Hematopoietic multipotent progenitor cell treated with erythropoietin and hydrocortisone succinate and interleukin-3 and kit ligand, for 6 days (in vitro differentiated cells): ENCODE data around the gene ERBB4.

Experiments used
- DNase-seq: peaks from one replicate; pipeline ENCODE4 v3.0.0-alpha.2; 2015

ERBB4 gene

DNA sequence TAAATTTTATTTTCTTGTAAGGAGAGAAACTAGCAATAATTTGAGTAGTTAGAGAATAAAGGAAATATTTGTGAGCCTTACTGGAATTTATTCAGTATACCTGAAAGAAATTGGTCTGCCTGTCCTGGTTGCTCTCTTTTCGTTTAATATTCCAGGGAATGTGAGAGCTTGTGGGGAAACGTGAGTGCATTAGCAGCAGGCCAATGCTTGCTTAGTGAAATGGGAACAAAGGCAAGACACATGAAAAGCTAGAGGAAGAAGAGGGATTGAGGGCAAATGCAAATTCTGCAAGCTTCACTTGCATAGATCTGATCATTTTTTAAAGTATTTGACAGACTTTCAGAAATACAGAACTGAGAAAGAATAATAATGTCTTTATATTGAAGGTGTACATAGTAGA lies 111.0 kb downstream of the ERBB4 start:
- DNase-seq, result no peak

DNA sequence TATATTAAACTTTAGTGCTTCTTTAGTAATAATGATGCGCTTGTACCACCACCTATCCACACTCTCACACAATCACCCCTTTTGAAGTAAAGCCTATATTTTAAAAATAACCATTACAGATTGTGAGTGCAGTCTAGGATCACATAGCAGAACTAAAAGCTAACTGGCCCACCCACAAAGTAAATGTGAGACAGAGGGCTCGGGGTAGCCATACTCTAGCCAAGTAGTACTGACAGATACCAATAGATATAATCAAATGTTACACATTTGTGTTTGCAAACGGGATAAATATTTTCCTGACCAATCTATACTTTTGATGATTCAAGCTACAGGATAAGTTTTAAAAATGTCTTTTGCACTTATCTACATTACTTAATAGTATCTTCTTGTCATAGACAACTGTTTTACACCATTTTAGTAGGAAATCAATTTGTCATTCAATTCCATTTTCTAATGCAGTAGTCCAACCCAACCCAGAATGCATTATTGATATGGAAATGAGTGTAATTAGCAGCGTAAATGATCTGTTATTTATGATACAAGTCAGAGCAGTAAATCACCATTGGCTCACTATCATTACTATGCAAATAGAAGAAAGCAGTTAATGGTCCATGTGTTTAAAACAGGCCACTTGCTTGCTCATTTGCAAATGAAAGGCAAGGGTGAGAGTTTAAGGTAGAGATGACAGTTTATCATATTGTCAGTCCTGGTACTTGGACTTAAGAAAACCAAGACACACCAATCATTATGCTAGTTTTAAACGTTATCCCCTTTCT lies 111.8 kb downstream of the ERBB4 start:
- DNase-seq, result no peak

DNA sequence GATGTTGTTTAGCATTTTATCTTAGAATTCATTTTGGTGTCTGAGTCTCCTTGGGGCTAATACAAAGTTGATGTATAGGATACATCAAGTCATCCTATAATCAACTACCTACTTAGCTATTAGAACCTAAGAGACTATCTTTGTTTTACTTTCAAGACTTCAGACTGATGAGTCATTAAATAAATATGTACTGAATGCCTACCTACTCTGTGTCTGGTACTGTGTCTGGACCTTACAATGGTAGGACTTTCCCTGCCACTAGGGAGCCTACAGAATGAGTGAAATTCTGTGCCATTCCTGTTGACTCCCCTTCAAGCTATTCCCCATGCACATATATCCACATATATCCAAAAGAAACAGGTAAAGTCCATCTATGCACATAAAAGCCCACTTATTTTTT lies 114.5 kb downstream of the ERBB4 start:
- no peak for DNase-seq

DNA sequence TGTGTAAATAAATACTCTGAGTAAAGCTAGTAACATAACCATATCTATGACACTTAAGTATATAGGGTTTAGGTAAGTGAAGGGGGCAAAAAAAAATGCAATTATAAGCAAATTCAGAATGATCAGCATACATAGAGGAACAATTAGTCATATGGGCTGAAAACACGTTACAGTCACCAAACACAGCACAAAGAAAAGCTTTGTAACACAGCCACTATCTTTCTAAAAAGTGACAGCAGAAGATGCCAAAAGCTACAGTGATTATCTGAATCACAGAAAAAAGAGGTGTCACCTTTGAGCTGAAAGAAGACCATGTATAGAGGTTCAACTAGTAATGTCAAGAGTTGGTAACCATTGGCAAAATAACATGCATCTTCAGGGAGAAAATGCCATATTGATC lies 115.5 kb downstream of the ERBB4 start:
- no peak for DNase-seq

DNA sequence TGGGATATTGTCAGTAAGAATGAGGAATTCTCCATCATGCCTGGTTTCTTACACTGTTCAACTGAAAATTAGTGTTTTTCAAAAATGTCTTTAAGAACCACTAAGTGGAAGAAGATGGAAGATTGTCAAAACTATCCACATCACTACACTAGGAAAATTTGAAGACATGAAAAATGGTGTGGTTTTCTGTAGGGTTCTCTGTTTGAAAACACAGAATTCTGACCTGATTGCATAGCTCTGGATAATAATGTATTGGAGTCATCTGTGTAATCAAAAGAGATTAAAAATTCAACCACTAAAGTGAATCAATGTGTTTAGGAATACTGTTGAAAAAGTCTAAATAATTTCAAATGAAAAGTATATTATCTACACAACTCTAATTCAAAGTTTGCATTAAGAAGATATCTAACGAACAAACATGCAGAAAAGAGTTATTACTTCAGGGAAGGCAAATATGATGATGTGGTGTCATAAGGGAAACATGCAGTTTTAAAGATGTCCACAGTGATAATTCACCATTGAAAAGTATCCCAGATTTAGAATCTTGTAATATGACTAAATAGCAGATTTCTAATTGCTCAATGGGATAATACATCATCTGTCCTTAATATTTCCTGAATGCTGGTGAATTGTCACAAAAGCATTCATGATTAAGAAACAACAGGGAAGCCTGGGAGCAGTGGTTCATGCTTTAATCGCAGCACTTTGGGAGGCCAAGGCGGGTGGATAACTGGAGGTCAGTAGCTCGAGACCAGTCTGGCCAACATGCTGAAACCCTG lies 116.9 kb downstream of the ERBB4 start:
- no peak for DNase-seq

DNA sequence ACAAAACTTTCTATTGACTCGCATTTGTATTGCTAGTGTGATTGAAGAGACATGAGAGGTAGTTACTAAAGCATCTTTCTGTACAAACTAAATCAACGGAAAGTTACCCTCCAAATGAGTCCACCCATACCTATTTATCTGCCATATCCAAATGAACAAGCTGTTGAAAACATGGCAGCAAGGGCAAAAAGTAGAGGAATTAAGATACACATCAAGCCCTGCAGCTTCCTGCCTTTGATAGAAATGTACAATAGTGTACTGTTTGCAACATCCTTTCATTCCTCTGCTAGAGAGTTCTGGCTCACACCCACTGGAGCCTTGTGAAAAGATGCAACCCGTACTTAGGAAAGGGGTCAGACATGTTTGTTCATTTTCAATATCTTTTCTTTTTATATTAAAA lies 122.5 kb downstream of the ERBB4 start:
- DNase-seq, result no peak

DNA sequence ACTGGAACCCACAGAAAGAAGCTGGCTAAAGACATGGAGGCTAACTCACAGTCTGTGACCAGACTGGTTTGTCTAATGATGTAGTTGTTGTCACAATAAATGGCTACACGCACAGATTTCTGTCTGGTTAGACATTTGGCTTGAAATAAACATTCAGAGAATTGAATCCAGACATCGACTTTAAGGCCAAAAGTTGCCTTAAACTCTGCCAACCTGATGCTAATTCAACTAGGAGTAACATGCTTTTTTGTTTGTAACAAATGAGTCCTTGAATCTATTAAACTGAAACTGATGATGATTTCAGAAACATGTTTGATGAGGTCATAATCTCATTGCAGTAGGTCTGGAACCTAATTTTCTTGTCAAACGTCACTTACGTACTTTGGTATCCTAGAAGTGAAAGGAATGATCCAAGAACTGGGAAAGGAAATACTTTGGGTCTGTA lies 123.8 kb downstream of the ERBB4 start:
- no peak for DNase-seq

DNA sequence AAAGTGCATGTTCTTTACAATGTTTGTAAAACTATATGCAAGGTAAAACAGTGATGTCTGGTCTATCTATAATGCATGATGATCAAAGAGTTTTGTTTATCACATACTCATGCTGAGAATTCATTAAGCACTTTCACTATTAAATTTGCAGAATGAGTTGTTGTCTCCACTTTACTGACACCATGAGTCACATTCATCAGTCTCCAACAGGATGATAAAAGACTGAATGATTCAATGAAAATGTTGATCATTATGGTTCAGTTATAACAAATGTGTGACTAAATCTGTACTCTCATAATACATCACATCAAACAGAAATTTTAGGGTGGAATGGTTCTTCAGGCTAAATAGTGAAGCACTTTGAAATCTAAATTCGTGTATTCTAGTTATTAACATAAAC lies 129.0 kb downstream of the ERBB4 start:
- DNase-seq, result no peak

DNA sequence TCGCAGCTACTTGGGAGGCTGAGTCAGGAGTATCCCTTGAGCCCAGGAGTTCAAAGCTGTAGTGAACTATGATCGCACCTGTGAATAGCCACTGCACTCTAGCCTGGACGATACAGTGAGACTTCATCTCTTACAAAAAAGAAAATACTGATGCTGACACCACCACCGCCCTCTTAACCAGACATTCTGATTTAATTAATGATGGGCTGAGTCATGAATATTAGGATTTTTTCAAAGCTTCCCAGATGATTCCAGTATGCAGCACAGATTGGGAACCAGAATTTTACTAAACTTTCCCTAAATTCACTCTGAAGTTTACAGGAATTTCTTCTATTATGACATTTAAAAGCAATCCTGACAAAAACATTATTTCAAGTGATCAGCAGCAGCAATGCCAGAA lies 130.1 kb downstream of the ERBB4 start:
- DNase-seq, result no peak

DNA sequence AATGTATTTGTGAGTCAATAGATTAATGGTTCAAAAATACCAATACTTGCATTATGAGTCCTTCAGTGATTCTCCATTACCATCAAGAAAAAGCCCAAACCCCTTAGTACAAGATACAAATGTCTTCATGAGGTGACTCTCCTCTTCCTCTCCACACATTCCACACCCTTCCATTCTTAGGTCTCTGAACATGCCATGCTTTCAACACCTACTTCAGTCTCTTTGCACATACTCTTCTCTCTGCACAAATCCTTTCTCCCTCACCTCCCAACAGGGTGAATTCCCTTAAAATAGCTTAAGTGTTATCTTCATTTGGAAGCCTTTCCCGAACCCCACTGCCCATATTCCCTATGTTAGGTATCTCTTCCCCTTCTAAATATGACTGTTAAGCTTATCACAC lies 131.9 kb downstream of the ERBB4 start:
- no peak for DNase-seq

DNA sequence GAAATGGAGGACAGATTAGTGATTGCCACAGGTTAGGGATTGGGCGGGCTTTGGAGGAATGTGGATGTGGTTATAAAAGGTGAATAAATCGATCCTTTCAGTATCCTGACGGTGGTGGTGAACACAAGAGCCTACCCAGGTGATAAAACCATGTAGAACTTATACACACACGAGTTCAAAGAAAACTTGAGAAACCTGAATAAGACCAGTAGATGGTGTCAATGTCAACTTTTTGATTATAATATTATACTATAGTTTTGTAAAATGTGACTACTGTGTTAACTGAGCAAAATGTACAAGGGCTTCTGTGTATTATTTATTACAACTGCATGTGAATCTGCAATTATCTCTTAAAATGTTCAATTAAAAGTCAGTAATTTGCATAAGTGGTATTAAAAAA lies 136.3 kb downstream of the ERBB4 start:
- no peak for DNase-seq

DNA sequence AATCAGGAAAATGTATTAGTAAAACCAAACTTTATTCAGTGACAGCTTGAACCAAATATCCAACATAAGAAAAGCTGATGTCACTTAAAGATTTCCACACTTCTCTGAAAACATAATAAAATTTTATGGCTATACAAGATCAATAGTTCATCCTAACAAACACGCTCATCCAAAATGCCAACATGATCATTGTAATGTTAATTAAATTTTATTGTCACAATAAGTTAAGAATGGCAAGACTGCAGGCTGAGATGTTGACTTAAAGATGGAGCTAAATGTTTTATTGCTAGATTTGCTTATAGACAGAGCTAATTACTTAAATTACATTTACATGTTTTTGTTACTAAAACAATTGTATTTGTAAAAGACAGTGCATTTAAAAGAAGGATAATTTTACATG lies 140.3 kb downstream of the ERBB4 start:
- DNase-seq, result no peak

DNA sequence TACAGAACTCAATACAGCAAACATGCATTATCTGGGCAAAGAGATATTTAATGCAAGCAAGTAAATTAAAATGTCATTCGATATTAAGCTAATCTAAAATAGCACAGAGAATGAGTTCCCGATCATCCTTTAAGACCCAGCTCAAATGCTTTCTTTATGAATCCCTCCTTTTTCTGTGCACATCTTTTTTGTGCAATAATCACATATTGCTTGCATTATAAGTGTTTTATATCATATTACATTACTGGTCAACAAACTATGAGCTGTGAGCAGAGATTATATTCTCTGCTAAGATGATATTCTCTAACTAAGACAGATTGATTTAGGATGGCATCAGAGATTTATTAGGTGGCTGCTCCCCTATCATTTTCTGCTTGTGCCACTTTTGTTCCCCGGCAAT lies 146.1 kb downstream of the ERBB4 start:
- no peak for DNase-seq

DNA sequence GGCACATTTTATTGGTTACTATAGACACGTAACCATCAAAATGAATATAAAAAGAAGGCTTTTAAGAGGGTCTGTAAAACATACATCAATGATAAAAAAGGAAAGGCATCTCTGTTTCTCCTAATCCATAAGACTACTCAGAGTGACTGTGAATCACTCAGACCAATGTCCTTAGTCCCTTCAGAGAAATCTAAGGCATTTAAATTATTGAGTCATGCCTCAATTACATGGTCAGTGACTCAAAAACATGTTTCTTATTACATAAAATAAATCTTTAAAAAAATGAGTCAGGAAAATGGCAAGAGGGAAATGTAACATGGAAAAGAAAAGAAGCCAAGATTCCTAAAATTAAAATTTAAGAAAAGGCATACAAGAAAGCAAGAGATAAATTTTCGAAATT lies 146.6 kb downstream of the ERBB4 start:
- DNase-seq, result no peak

DNA sequence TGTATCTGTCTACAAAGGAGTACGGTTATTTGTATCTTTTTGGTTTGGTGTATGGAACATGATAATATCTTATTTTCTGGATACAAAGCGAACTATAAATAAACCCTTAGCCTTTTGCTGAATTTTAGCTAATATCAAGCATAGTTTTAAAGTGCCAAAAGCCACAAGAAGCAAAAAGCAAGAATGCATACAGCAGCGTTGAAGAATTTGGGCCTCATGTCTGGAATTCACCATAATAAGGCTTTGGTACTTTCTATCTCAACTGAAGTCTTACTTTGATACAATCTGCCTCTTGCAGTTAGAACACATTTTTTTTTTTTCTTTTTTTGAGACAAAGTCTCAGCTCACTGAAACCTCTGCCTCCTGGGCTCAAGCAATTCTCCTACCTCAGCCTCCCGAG lies 151.5 kb downstream of the ERBB4 start:
- no peak for DNase-seq

DNA sequence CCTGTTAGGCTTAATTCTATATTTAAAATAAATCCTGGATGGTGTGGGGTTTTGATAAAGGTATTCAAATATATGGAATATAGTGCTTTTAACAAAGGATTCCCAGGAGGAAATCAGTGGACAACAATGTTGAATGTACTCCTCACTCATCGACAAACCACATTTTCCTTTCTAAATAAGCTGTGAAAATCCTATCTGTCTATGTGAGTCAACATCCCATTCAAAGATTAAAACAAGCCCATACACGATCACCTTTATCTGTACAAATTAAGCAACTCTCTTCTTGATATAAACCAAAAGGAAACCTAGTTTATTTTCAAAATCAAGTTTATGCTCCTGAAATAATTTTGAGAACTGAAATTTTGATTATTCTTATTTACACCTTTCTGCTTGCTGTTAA lies 153.4 kb downstream of the ERBB4 start:
- DNase-seq, result no peak

DNA sequence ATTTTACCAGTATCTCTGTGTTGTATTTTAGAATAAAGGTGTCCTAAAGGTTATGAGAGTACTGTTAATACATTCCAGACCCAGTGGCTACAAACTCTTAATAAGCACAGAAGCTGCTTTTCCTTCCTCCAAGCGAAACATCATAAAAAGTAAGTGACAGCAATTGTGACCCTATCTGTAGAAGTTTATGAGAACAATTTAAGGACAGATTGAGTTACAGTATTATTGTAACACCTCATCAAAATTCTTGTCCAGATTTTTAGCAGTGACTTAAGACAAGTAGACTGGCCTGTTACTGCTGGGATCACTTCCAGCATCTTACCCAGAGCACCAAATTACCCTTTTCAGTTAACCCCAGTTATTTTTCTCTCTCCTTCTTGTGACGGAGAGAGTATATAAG lies 154.6 kb downstream of the ERBB4 start:
- no peak for DNase-seq

DNA sequence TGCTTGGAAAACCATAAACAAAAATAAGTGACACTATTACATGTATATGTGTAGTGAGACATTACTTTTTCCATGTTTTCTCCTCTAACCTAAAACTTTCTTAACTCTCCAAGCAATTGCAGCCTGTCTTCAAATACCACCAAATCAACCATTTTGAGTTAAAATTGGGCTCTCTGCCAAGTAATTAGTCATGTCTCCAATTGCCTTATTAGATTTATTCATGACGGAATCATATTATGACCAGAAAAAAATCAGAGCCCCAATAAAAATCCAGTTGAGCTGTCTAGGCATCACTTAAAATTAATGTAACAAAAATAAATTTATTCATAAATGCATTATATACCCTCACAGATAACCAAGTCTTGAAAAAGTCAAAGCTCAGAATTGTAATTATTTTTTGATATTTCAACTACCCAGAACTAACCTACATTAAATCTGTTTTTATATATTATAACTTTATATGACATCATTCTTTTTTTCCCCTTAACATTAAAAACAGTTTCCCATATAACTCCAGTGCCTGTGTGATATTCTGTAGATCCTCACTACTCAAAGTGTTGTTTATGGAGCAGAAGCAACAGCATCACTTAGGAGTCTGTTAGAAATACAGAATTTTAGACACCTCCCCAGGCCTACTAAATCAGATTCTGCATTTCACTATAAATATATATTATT lies 157.0 kb downstream of the ERBB4 start:
- DNase-seq, result peak; percentile 9

DNA sequence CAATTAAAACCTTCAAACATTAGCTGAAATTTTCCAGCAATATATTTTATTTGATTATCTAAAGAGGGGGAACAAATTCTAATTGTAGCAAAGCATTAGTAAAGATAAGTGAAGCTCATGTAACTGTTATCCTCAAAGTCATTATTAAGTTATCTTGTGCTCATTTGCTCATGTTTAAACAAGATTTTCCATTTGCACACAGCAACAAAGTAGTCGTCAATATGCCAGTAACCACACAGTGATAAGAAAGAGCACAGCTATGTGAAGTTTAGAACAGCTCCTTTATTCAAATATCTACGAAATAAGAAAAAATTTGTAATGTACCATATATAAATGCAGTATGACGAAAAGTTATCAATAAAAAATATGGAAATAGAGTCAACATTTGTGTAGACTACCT lies 159.5 kb downstream of the ERBB4 start:
- DNase-seq, result no peak

DNA sequence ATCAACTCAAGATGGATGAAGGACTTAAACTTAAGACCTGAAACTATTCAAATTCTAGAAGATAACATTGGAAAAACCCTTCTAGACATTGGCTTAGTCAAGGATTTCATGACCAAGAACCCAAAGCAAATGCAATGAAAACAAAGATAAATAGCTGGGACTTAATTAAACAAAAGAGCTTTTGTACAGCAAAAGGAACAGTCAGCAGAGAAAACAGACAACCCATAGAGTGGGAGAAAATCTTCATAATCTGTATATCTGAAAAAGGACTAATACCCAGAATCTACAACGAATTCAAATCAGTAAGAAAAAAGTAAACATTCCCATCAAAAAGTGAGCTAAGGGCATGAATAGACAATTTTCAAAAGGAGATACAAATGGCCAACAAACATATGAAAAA lies 171.2 kb downstream of the ERBB4 start:
- DNase-seq, result no peak

DNA sequence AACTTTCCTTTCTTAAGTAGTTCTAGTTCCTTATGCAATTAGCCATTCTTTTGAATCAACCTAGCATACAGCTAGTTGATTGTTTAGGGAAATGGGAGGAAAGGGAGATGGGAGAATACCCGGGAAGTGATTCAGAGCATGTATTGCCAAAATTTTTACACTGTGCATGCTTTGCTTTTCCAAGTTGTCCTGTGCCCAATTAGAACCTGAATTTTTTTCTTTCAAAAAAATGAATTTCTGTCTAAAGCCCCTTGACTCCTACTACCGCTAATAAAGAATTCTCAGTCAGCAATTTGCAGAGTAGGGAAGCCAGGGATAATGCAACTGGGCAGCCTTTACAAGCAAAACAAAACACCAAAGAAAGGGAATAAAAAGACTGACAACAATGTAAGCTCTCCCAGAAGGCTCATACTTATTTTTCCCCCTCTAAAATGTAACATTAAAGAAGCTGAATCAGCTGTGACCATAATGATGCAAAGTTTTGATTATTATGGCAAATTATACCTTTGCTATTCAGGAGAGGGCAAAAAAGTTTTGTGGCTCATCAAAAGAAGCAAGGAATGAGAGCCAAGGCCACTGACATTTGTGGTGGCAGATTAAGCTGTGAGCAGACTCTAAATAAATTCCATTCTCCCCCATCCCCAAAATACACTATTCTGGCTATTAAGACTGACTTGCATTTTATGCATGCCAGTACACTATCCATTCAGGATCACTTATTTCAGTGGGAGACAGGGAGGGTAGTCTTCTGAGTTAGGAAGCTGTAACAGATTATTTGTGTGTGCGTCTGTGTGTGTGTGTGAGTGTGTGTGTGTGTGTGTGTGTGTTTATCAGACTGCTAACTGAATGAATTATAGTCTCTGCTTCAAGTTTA lies 174.3 kb downstream of the ERBB4 start:
- no peak for DNase-seq

DNA sequence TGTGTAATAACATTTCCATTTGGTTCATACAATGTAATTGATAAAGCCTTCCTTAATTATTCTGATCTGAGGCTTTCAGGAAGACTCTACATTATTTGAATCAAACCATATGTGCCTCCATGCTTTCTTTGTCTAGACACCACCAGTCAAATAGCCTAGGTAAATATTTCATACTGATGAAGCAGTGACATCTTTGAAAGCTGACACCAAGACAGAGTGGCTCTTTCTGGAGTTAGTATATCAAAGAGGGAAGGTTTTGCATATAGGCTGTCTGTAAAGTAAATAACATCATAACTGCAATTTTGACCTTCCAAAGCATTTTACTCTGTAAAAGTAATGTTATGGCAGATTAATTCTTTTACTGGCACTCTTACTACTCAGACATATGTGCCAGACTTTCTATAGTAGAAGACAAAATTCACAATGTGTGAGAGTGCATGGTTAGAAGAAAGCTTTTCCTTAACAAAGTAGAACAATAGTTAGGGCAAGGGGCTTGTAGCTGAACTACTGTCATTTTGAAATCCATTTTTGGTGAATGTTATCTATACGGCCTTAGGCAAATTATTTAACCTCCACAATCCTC lies 177.3 kb downstream of the ERBB4 start:
- no peak for DNase-seq

DNA sequence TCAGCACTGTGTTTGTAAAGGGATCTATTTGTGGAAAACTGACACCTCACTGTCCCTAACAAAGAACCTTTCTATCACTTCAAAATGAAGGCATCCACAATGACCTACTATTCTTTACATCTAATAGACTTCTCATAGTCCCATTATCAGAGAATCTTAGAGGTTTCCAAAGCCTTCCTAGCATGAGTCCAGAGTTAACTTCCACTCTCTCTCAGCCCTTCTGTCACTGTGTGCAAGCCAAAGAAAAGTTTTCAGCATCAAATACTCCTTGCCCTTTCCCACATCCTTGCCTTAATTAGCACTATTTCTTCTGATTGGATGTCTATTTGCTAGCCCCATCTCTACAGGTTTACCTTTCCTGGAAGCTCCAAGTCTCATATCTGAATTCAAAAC lies 178.5 kb downstream of the ERBB4 start:
- DNase-seq, result no peak
